ENCODE measurements around the gene FAM107A.

DNA sequence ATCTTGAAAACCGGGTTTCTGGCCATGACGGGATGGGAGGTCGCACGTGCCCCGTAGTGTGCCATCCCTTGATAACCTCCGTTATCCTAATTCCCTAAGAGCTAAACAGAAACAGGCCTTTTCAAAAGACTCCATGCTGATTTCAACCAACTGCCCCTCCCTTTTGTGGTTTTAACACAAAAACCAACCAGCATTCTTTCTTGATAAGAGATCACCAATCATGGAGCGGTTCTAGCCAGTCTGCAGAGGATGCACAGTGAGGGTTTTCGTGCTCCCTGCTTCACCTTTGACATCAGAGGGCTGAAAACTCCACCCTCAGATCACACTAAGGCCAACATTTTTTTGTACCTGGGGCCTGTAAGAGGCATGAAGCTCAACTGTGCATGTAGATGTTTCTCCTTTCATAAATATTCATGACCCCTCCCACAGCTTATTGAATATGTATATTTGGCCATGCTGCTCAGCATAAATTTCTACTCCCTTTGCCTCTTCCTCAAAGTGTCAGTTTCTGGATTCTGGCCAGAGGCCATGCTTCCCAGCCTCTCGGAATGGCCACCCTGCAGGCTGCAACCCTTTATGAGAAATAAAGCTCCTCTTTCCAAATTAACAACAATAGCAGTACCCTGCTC lies 48.1 kb upstream of the FAM107A start:
- TF ChIP-seq POLR2A (IDR thresholded peaks at IDR 0.05): no peak
- TF ChIP-seq, protein P1, sequence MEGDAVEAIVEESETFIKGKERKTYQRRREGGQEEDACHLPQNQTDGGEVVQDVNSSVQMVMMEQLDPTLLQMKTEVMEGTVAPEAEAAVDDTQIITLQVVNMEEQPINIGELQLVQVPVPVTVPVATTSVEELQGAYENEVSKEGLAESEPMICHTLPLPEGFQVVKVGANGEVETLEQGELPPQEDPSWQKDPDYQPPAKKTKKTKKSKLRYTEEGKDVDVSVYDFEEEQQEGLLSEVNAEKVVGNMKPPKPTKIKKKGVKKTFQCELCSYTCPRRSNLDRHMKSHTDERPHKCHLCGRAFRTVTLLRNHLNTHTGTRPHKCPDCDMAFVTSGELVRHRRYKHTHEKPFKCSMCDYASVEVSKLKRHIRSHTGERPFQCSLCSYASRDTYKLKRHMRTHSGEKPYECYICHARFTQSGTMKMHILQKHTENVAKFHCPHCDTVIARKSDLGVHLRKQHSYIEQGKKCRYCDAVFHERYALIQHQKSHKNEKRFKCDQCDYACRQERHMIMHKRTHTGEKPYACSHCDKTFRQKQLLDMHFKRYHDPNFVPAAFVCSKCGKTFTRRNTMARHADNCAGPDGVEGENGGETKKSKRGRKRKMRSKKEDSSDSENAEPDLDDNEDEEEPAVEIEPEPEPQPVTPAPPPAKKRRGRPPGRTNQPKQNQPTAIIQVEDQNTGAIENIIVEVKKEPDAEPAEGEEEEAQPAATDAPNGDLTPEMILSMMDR (IDR thresholded peaks at IDR 0.05): no peak

Measured in stomach (tissue), 4 donors.